H1 (cell line): Measurements from ENCODE around the gene DMGDH. TPM values are rescaled to one million over a fixed set of nuclear protein-coding genes. Genes with fewer than 3 reads are reported as not detected.

Source experiments
- CTCF ChIA-PET: fragments of 300-600 bp; sonication (Branson Sonifier 250); formaldehyde crosslinking; loops from one replicate; lab custom pipeline; 2021; ENCODE audit not compliant: partially characterized antibody; lab: Charles Lee
- POLR2A ChIA-PET: fragments of 300-600 bp; sonication (Branson Sonifier 250); formaldehyde crosslinking; loops from one replicate; lab custom pipeline; 2021; ENCODE audit warnings: inconsistent platforms; ENCODE audit not compliant: partially characterized antibody; lab: Charles Lee
- DNase-seq, 2 experiments: peaks; one replicate each; pipeline versions ENCODE4 v3.0.0 to v3.0.0-alpha.2; 2010 to 2022; ENCODE audit warnings: low spot score in 2 of 2, low read depth in 1 of 2, mixed read lengths in 1 of 2
- FAIRE-seq: peaks from 2 replicates; lab custom pipeline; 2011; peaks lifted over from hg19 to GRCh38; lab: Jason Lieb, UNC
- H2AFZ ChIP-seq: 2 replicates; pipeline ENCODE4 v1.8.1; 2012; ENCODE audit warnings: low read length, inconsistent platforms
- H2AK5ac ChIP-seq: 2 replicates; pipeline ENCODE4 v1.6.1; 2013; ENCODE audit warnings: low read depth, low read length
- H2BK120ac ChIP-seq: replicated peaks from 2 replicates; pipeline ENCODE3; 2013; ENCODE audit warnings: low read depth, low read length, inconsistent platforms
- H2BK12ac ChIP-seq: 2 replicates; pipeline ENCODE4 v1.6.1; 2013; ENCODE audit warnings: low read depth, low read length
- H2BK15ac ChIP-seq: 2 replicates; pipeline ENCODE4 v1.6.1; 2013; ENCODE audit warnings: low read length
- H2BK20ac ChIP-seq: 2 replicates; pipeline ENCODE4 v1.6.1; 2013; ENCODE audit warnings: low read length
- H2BK5ac ChIP-seq: 2 replicates; pipeline ENCODE4 v1.6.1; 2013; ENCODE audit warnings: low read depth, low read length
- H3K14ac ChIP-seq: 2 replicates; pipeline ENCODE4 v1.6.1; 2013; ENCODE audit warnings: inconsistent platforms; ENCODE audit not compliant: insufficient read length
- H3K18ac ChIP-seq: 2 replicates; pipeline ENCODE4 v1.6.1; 2013; ENCODE audit warnings: low read length; ENCODE audit errors: extremely low read depth
- H3K23ac ChIP-seq: 2 replicates; pipeline ENCODE4 v1.6.1; 2013; ENCODE audit warnings: inconsistent platforms; ENCODE audit not compliant: insufficient read length
- H3K23me2 ChIP-seq: 2 replicates; pipeline ENCODE4 v1.6.1; 2013; ENCODE audit warnings: low read depth, low read length
- H3K27ac ChIP-seq: 2 replicates; pipeline ENCODE4 v1.6.1; 2011; ENCODE audit warnings: low read depth, low read length, inconsistent platforms
- H3K27me3 ChIP-seq, 4 experiments: replicated peaks in 1 of 4; 1 replicate in 1 of 4; 2 replicates in 3 of 4; pipeline versions ENCODE4 v1.6.1 to v1.8.1; 2011 to 2013; ENCODE audit warnings: low read length in 3 of 4, mild to moderate bottlenecking in 3 of 4, inconsistent platforms in 2 of 4, mixed read lengths in 2 of 4, moderate library complexity in 1 of 4; ENCODE audit not compliant: control insufficient read depth in 3 of 4, insufficient read depth in 3 of 4; ENCODE audit errors: extremely low read depth in 1 of 4
- H3K36me3 ChIP-seq, 4 experiments: 2 replicates each; pipeline versions ENCODE4 v1.6.1 to v1.8.1; 2011 to 2013; ENCODE audit warnings: mild to moderate bottlenecking in 4 of 4, low read length in 3 of 4, moderate library complexity in 2 of 4, control low read depth in 1 of 4, inconsistent platforms in 1 of 4; ENCODE audit not compliant: insufficient read depth in 4 of 4, control insufficient read depth in 2 of 4
- H3K4ac ChIP-seq: replicated peaks from 2 replicates; pipeline ENCODE3; 2013; ENCODE audit warnings: low read length, low read depth, mixed read lengths, inconsistent platforms; ENCODE audit not compliant: insufficient read length
- H3K4me1 ChIP-seq, 4 experiments: replicated peaks in 1 of 4; 1 replicate in 1 of 4; 2 replicates in 3 of 4; pipeline versions ENCODE4 v1.6.1 to v1.8.1; 2011 to 2013; ENCODE audit warnings: low read length in 3 of 4, inconsistent platforms in 2 of 4, mixed read lengths in 1 of 4; ENCODE audit not compliant: insufficient read depth in 4 of 4, control insufficient read depth in 3 of 4
- H3K4me2 ChIP-seq, 2 experiments: 2 replicates each; pipeline versions ENCODE4 v1.6.1 to v1.8.1; 2011 to 2013; ENCODE audit warnings: low read depth in 2 of 2, low read length in 2 of 2, control low read depth in 1 of 2, inconsistent platforms in 1 of 2, mild to moderate bottlenecking in 1 of 2; ENCODE audit not compliant: insufficient read depth in 1 of 2
- H3K4me3 ChIP-seq, 4 experiments: fragments of 200-600, 300-600 bp in 1 of 4; sonication (generic), shearing (Covaris generic), sonication (Bioruptor Twin) in 1 of 4; 2 replicates each; pipeline versions ENCODE4 v1.5.1 to v1.8.1; 2011 to 2016; ENCODE audit warnings: low read length in 4 of 4, low read depth in 3 of 4, control low read depth in 2 of 4, inconsistent platforms in 2 of 4, mild to moderate bottlenecking in 2 of 4, mixed read lengths in 1 of 4, moderate library complexity in 1 of 4; ENCODE audit not compliant: insufficient read depth in 2 of 4; ENCODE audit errors: extremely low read depth in 1 of 4
- H3K56ac ChIP-seq: replicated peaks from 2 replicates; pipeline ENCODE3; 2013; ENCODE audit warnings: low read depth, mild to moderate bottlenecking, mixed read lengths, low read length, inconsistent platforms; ENCODE audit not compliant: insufficient read length
- H3K79me1 ChIP-seq: 2 replicates; pipeline ENCODE4 v1.6.1; 2013; ENCODE audit warnings: low read depth, low read length, control low read depth
- H3K79me2 ChIP-seq, 2 experiments: 2 replicates each; pipeline versions ENCODE4 v1.6.1 to v1.8.1; 2012 to 2013; ENCODE audit warnings: low read length in 2 of 2, mild to moderate bottlenecking in 2 of 2, inconsistent platforms in 1 of 2; ENCODE audit not compliant: insufficient read depth in 2 of 2, control insufficient read depth in 1 of 2
- H3K9ac ChIP-seq, 4 experiments: replicated peaks in 1 of 4; 1 replicate in 1 of 4; 2 replicates in 3 of 4; pipeline versions ENCODE4 v1.6.1 to v1.8.1; 2011 to 2013; ENCODE audit warnings: low read depth in 3 of 4, low read length in 3 of 4, control low read depth in 2 of 4, mild to moderate bottlenecking in 2 of 4, moderate library complexity in 2 of 4, inconsistent platforms in 1 of 4; ENCODE audit errors: extremely low read depth in 1 of 4
- H3K9me3 ChIP-seq, 2 experiments: 2 replicates each; pipeline versions ENCODE4 v1.6.1 to v1.8.1; 2012 to 2013; ENCODE audit warnings: mild to moderate bottlenecking in 2 of 2, moderate library complexity in 2 of 2, control low read depth in 1 of 2, inconsistent platforms in 1 of 2, low read depth in 1 of 2, low read length in 1 of 2, mixed read lengths in 1 of 2; ENCODE audit not compliant: insufficient read depth in 2 of 2
- H4K20me1 ChIP-seq, 2 experiments: replicated peaks in 1 of 2; 2 replicates each; pipeline versions ENCODE3 to v1.8.1; 2011 to 2013; ENCODE audit warnings: inconsistent platforms in 2 of 2, low read length in 2 of 2, mild to moderate bottlenecking in 1 of 2; ENCODE audit not compliant: insufficient read depth in 2 of 2, control insufficient read depth in 1 of 2
- H4K5ac ChIP-seq: 2 replicates; pipeline ENCODE4 v1.6.1; 2013; ENCODE audit warnings: low read length, low read depth, mixed read lengths, inconsistent platforms; ENCODE audit not compliant: insufficient read length
- H4K8ac ChIP-seq: 2 replicates; pipeline ENCODE4 v1.8.0; 2013; ENCODE audit warnings: mild to moderate bottlenecking, moderate library complexity, low read length, inconsistent platforms; ENCODE audit not compliant: insufficient read depth; ENCODE audit errors: extremely low read depth
- H4K91ac ChIP-seq: replicated peaks from 2 replicates; pipeline ENCODE3; 2013; ENCODE audit warnings: low read length, mixed read lengths, inconsistent platforms; ENCODE audit not compliant: insufficient read length
- ATF2 ChIP-seq: IDR thresholded peaks from 2 replicates; pipeline ENCODE4 v1.6.1; 2012; ENCODE audit warnings: low read length, inconsistent platforms
- BACH1 ChIP-seq: IDR thresholded peaks from 2 replicates; pipeline ENCODE4 v1.6.1; 2012; ENCODE audit warnings: low read length, improper control_type of control experiment
- EGR1 ChIP-seq: IDR thresholded peaks from 2 replicates; pipeline ENCODE4 v1.6.1; 2011; ENCODE audit warnings: low read depth, low read length, borderline replicate concordance
- HDAC2 ChIP-seq, 2 experiments: fragments of 300-600 bp in 1 of 2; sonication (generic) in 1 of 2; IDR thresholded peaks; 2 replicates each; pipeline ENCODE4 v1.6.1; 2011 to 2012; ENCODE audit warnings: low read depth in 2 of 2, low read length in 2 of 2, mild to moderate bottlenecking in 2 of 2, moderate library complexity in 2 of 2, borderline replicate concordance in 1 of 2, inconsistent platforms in 1 of 2
- SIRT6 ChIP-seq: IDR thresholded peaks from one replicate; pipeline ENCODE4 v1.7.1; 2012; ENCODE audit warnings: low read length, inconsistent platforms
- SUZ12 ChIP-seq: fragments of 200-600 bp; sonication (generic); IDR thresholded peaks from 2 replicates; pipeline ENCODE4 v1.6.1; 2012; ENCODE audit warnings: mild to moderate bottlenecking, inconsistent platforms, low read length, moderate library complexity, mixed read lengths
- WGBS, 2 experiments: shearing (Covaris generic) in 1 of 2; methylation state at CpG; one replicate each; pipeline versions ENCODE4 v1.1.6 to v1.1.7; 2013 to 2015; ENCODE audit warnings: low lambda C conversion rate in 2 of 2, mixed read lengths in 2 of 2, inconsistent platforms in 1 of 2, low coverage in 1 of 2, missing lambda C conversion rate in 1 of 2; ENCODE audit not compliant: insufficient replicate concordance in 2 of 2, insufficient coverage in 1 of 2, insufficient read length in 1 of 2; ENCODE audit errors: extremely low coverage in 1 of 2, missing lambda C conversion rate in 1 of 2; 5-methylcytosine and 5-hydroxymethylcytosine counted together
- polyA plus RNA-seq, 7 experiments: library from polyadenylated mRNA; depleted of rRNA in 3 of 7; stranded (reverse) in 5 of 7; unstranded in 2 of 7; fragments of >200 nt in 5 of 7; fragments of 200-250 nt in 2 of 7; gene quantifications; 1 replicate in 5 of 7; 2 replicates in 1 of 7; 4 replicates in 1 of 7; pipeline versions ENCODE4 v1.2.1 to v1.2.3, GENCODE V29; 2011 to 2013; ENCODE audit warnings: missing spikeins in 2 of 7, mixed read lengths in 2 of 7
- total RNA-seq: library from RNA; stranded (reverse); fragmentation: NEBNext Ultra II Directional; extraction: Animal tissue kit (Norgen Biotek cat#: 25700); gene quantifications from 2 replicates; pipeline ENCODE4 v1.2.1, GENCODE V29; 2021

The DMGDH gene
- total and polyA plus RNA-seq, 2 of the 8 experiments (the other 6 are each of a cell fraction or from before 2014, with no cell fraction given) = 0.15 TPM; not detected in 1

DNA sequence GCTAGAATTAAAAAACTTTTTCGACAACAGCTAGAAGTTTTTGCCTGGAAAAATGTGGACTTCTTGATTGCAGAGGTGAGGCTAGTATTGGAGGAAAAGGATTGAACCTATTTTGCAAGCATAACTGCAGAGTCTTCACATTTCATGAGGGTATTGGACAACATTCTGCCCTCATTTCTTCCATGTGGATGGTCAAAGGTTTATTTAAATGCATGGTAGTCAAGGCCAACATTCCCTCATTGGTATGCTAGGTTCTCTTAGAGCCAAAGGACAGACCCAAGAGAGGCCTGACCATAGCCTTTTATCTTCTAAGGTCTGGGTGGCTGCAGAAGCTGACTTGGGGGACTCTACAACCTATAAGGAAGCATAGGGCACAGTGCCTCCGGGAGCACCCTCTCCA is 11.3 kb upstream of the DMGDH start:
- Histone ChIP-seq H3K9ac (no peak overlapping the region), H3K4ac (no peak overlapping the region), H2BK12ac (no peak overlapping the region), H4K5ac (no peak overlapping the region), H2AK5ac (no peak overlapping the region), H2BK120ac (no peak overlapping the region), H4K91ac (no peak overlapping the region), H3K4me2 (no peak overlapping the region), H3K27me3 (no peaks in the 10 kb centered on the region; a peak in 1 of 7 replicates), H3K79me2 (no peaks in the 10 kb centered on the region), H3K4me3 (no peak overlapping the region), H3K23ac (no peak overlapping the region), H3K56ac (no peak overlapping the region), H4K8ac (no peak overlapping the region), H3K23me2 (peaks cover 3% of the 10 kb centered on the region; the same call in 1 of the 2 replicates), H3K79me1 (no peaks in the 10 kb centered on the region), H2BK5ac (no peak overlapping the region), H4K20me1 (peaks cover 0 to 2% of the 10 kb centered on the region in 2 experiments), H3K9me3 (no peaks in the 10 kb centered on the region), H2BK15ac (no peak overlapping the region)
- 86% methylated on average over 2 of the region's 2 CpGs; no CpG with 5 or more reads in 1 of the 2 experiments for WGBS, 2 experiments
- FAIRE-seq = no peak
- no peak for TF ChIP-seq BACH1
- no peak for TF ChIP-seq HDAC2 (IDR thresholded peaks at IDR 0.05; ENCODE audit: borderline replicate concordance in 1 of 2, low read depth in 2 of 2, low read length in 2 of 2)
- no peak for TF ChIP-seq EGR1
- no peak for TF ChIP-seq SIRT6
- no peak for TF ChIP-seq ATF2
- TF ChIP-seq SUZ12 = no peak
- TF ChIP-seq, all 59 proteins: peak for 0
- no peak overlapping the region for H3K14ac ChIP-seq
- no peaks in the 10 kb centered on the region for H3K4me1 ChIP-seq
- H2AFZ ChIP-seq = no peak overlapping the region
- H3K27ac ChIP-seq = no peak overlapping the region
- POLR2A ChIA-PET = no interaction called here
- CTCF ChIA-PET = interaction anchor here (1.1 to 1.5 kb wide), 2 partner anchors 58 to 59 kb away, joined by 3 to 4 read pairs; no protein-coding TSS in a partner anchor
- no peaks in the 10 kb centered on the region for H3K36me3 ChIP-seq
- no peak overlapping the region for H2BK20ac ChIP-seq
- no peak overlapping the region for H3K18ac ChIP-seq
- no peak for DNase-seq
